ENCODE measurements around the gene COPS9.

GRCh38 chr2:240125742-240126141 is 10.4 kb downstream of the COPS9 start:
- no peak for TF ChIP-seq CTCF (optimal IDR thresholded peaks at IDR 0.05 in 1 of 3, IDR thresholded peaks at IDR 0.05 in 1 of 3, conservative IDR thresholded peaks at IDR 0.05 in 1 of 3; ENCODE audit: extremely low read depth in 1 of 3, insufficient read depth in 2 of 3, low read length in 3 of 3)
- no peak for TF ChIP-seq EZH2 (IDR thresholded peaks at IDR 0.05; ENCODE audit: low read length)

Measured in keratinocyte (primary cell).